ENCODE data around the gene SOX6. TPM values are rescaled to one million over a fixed set of nuclear protein-coding genes. Genes with fewer than 3 reads are reported as not detected.
"Not testable (repeated sequence)": the region's sequence is repeated elsewhere in the genome, so short reads cannot be mapped to it uniquely, and the experiment has no call there.

Gene SOX6
- total RNA-seq, 1 donor from 2014 or later = 20.2 TPM

DNA sequence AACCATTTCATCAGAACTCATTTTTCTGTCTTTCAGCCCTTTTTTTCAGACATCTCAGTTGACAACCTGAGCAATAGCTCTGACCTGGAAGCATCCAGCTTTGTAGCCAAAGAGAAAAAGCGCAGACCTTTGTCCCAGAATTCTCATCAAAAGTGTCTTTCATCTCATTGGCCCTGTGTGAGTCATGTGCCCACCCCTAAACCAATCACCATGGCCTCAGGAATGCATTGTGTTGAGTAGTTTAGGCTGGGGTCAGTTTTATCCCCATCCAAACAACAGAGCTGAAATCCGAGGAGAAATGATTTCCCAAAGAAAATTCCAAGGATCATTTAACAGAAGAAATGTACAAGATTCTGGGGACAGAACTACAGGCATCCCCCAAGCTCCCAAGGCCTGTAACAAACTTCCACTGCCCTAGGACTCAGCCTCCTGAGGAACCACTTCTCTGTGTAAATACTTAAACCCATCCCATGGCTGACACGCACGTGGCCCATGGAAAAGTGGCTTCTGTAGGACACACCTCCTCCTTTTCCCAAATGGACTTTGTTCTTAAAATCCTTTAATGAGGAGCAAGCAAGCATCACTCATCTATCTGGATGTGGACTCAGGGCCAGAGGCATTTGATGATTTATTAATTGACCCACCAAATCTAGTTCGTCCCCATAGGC, 429.0 kb downstream of the SOX6 start:
- no peak for DNase-seq

DNA sequence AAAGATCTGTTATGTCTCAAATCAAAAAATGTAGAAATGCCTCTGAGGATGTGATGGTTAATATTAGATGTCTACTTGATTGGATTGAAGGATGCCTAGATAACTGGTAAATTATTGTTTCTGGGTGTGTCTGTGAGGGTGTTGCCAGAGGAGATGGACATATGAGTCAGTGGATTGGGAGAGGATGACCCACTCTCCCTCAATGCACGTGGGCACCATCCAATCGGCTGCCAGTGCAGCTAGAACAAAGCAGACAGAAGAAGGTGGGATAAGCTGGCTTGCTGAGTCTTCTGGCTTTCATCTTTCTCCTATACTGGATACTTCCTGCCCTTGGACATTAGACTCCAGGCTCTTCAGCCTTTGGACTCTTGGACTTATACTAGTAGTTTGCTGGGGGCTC, 430.3 kb downstream of the SOX6 start:
- DNase-seq = no peak

DNA sequence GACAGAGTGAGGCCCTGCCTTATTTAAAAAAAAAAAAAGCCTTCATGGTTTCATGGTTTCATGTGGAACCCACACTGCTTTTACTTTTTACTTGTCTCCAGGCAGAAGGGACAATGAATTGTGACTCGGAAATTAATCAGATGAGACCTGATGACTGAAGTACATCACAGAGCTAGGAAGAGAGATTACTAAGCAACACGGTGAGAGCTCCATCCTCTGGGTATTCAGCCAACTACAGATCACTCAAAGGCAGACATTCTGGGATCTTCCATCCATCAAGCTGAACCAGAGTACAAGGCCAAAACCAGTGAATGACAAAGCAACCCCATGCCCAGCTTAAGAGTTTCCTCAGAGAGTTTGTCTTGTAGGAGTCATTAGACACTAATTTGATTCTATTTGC, 433.2 kb downstream of the SOX6 start:
- DNase-seq = no peak

DNA sequence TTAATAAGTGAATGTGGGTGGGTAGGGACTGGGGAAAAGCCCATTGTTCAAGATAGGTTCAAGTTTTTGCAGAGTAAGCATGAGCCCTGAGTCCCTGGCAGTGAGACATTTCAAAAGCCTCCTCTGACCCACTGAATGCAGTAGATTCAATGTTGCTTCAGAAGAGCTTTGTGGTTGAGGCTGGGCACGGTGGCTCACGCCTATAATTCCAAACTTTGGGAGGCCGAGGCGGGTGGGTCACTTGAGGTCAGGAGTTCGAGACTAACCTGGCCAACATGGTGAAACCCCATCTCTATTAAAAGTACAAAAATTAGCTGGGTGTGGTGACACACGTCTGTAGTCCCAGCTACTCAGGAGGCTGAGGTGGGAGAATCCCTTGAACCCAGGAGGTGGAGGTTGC, 433.6 kb downstream of the SOX6 start:
- DNase-seq = not testable (repeated sequence)

DNA sequence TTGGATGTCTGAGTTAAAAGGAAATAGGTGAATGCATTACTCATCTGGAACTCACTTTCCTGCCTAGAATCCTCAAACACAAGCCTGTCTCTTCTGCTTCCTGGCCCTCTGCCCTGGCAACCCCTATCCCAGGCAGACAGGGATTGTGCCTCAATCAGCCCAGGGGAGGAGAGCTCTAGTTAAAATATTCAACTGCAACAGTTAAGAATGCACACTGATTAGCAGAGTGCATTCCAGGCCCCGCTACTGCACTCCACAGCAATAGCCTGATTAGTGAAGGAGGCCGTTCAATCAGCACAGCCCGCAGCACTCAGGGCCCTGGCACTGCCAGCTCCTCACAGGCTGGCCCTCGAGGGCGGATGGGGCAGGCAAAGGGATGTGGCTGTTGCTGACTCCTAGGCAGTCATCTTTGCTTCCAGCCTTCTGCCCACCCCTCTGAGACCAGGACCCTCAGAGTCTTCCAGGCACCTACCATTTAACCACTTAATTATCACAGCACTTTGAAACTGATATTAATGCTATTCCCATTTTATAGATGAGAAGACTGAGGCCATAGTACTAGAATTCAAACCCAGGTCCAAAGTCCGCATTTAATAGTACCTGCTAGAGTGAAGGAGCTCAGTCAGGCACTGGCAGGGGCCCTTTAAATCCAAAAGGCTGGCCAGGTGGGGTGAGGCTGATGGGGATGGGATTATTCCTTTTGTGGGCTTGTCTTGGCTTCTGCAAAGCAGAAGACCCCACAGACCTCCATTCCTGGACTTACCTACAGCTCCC, 435.3 kb downstream of the SOX6 start:
- DNase-seq = no peak

DNA sequence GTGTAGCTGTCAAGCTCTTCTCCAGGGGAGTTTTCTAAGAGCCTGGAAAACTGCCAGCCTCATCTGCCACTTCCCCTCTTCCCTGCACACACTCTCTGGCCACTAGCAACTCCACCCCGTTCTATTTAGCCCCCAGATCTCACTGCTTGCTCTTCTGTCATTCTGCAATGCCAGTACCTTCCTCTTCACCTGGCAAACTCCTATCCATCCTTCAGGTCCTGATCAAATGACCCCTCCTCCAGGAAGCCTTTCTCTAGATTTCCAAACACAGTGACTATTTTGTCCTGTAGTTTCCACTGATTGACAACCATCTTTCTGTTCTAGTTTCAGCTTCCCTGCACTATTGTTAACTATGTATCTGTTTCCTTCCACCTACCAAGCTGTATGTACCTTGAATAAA, 437.7 kb downstream of the SOX6 start:
- no peak for DNase-seq

DNA sequence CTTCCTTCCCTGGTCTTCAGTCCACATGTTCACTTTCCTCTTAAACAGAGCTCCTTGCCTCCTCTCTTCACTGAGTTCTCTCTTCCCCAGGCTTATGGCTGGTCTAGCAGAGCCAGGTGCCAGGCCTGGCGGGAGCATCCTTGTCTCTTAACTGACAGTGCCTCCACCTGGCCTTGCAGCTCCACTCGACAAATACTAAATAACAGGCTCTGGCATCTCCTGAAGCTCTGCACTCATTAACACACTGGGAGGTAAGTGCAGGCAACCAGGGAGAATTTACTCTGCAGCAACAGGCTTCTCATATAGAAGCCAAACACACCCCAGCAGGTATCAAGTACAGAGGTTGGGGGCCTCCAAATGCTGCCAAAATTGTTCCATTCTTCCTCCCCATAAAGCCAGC, 438.1 kb downstream of the SOX6 start:
- no peak for DNase-seq
